Smooth muscle cell (in vitro differentiated cells): ENCODE data around the gene BABAM2. TPM values are rescaled to one million over a fixed set of nuclear protein-coding genes. Genes with fewer than 3 reads are reported as not detected.

Source experiments
- DNase-seq: peaks from one replicate; lab custom pipeline; 2025; ENCODE audit not compliant: unreplicated experiment; lab: John Stamatoyannopoulos, UW
- H2AFZ ChIP-seq: fragments of 200-600 bp; sonication (generic); 2 replicates; pipeline ENCODE4 v1.6.0; 2016; ENCODE audit warnings: antibody characterized with exemption, low read depth, mild to moderate bottlenecking
- H3F3A ChIP-seq: fragments of 200-600 bp; sonication (generic); 2 replicates; pipeline ENCODE4 v1.6.0; 2017; ENCODE audit warnings: antibody characterized with exemption, low read depth
- H3K27ac ChIP-seq: fragments of 200-600 bp; sonication (generic); 2 replicates; pipeline ENCODE4 v1.5.1; 2016; ENCODE audit warnings: low read depth, mild to moderate bottlenecking
- H3K27me3 ChIP-seq: fragments of 200-600 bp; sonication (generic); 2 replicates; pipeline ENCODE4 v1.6.1; 2016; ENCODE audit warnings: low read depth, mild to moderate bottlenecking
- H3K36me3 ChIP-seq: fragments of 200-600 bp; sonication (generic); 2 replicates; pipeline ENCODE4 v1.5.1; 2016; ENCODE audit warnings: low read depth
- H3K4me1 ChIP-seq: fragments of 200-600 bp; sonication (generic); 2 replicates; pipeline ENCODE4 v1.5.1; 2016; ENCODE audit warnings: low read depth
- H3K4me2 ChIP-seq: fragments of 200-600 bp; sonication (generic); 2 replicates; pipeline ENCODE4 v1.6.0; 2016; ENCODE audit warnings: mild to moderate bottlenecking
- H3K4me3 ChIP-seq: fragments of 200-600 bp; sonication (generic); 2 replicates; pipeline ENCODE4 v1.5.1; 2016; ENCODE audit warnings: mild to moderate bottlenecking
- H3K79me2 ChIP-seq: fragments of 200-600 bp; sonication (generic); 2 replicates; pipeline ENCODE4 v1.6.0; 2016; ENCODE audit warnings: low read depth, mild to moderate bottlenecking
- H3K9ac ChIP-seq: fragments of 200-600 bp; sonication (generic); 2 replicates; pipeline ENCODE4 v1.6.0; 2016; ENCODE audit warnings: low read depth
- H3K9me3 ChIP-seq: fragments of 200-600 bp; sonication (generic); replicated peaks from 2 replicates; pipeline ENCODE4 v1.5.1; 2016; ENCODE audit warnings: low read depth
- H4K20me1 ChIP-seq: fragments of 200-600 bp; sonication (generic); 2 replicates; pipeline ENCODE4 v1.6.0; 2016; ENCODE audit warnings: low read depth
- WGBS: methylation state at CpG from one replicate; pipeline ENCODE4 v1.1.7; 2016; ENCODE audit warnings: low lambda C conversion rate; 5-methylcytosine and 5-hydroxymethylcytosine counted together
- polyA plus RNA-seq: library from polyadenylated mRNA; unstranded; fragments of >200 nt; fragmentation: Nextera tagmentation; extraction: Ambion mirVana; gene quantifications from 2 replicates; pipeline ENCODE4 v1.2.1, GENCODE V29; 2016
- total RNA-seq: library from RNA; depleted of rRNA; stranded (reverse); fragments of >200 nt; gene quantifications from 2 replicates; pipeline ENCODE4 v1.2.3, GENCODE V29; 2014
- TF ChIP-seq, protein P1 (sequence below): fragments of 200-600 bp; sonication (generic); IDR thresholded peaks from 2 replicates; pipeline ENCODE4 v1.5.1; 2017; ENCODE audit warnings: borderline replicate concordance, mild to moderate bottlenecking, antibody characterized with exemption; ENCODE audit not compliant: insufficient read depth, poor library complexity, severe bottlenecking

The BABAM2 gene
- total and polyA plus RNA-seq, 2 experiments from 2014 or later: 26.5 to 29.1 TPM

DNA sequence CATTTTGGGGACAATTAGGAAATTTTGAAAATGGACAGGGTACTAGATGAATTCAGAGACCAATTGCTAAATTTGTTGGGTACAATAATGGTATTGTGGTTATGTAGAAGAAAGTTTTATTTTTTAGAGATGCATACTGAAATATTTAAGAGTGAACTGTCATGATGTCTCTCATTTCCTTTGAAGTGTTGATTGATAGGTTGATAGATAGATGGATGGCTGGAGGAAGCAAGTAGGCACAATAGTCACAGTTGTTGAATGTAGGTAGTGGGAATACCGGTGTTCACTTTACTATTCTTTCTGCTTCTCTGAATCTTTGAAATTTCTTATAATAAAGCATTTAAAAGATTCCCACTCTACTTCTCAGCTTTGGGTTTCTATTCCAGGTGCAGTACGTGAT lies 350.4 kb downstream of the BABAM2 start:
- TF ChIP-seq, protein P1, sequence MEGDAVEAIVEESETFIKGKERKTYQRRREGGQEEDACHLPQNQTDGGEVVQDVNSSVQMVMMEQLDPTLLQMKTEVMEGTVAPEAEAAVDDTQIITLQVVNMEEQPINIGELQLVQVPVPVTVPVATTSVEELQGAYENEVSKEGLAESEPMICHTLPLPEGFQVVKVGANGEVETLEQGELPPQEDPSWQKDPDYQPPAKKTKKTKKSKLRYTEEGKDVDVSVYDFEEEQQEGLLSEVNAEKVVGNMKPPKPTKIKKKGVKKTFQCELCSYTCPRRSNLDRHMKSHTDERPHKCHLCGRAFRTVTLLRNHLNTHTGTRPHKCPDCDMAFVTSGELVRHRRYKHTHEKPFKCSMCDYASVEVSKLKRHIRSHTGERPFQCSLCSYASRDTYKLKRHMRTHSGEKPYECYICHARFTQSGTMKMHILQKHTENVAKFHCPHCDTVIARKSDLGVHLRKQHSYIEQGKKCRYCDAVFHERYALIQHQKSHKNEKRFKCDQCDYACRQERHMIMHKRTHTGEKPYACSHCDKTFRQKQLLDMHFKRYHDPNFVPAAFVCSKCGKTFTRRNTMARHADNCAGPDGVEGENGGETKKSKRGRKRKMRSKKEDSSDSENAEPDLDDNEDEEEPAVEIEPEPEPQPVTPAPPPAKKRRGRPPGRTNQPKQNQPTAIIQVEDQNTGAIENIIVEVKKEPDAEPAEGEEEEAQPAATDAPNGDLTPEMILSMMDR: no peak
- Histone ChIP-seq H3K79me2 (no peaks in the 10 kb centered on the region), H3K36me3 (no peaks in the 10 kb centered on the region), H4K20me1 (no peaks in the 10 kb centered on the region), H2AFZ (no peak overlapping the region), H3K4me1 (no peaks in the 10 kb centered on the region), H3K27ac (no peak overlapping the region), H3K9ac (no peak overlapping the region), H3K4me3 (no peak overlapping the region), H3F3A (no peaks in the 10 kb centered on the region), H3K4me2 (no peak overlapping the region), H3K9me3 (no peaks in the 10 kb centered on the region), H3K27me3 (no peaks in the 10 kb centered on the region)
- 98% methylated on average over 2 of the region's 2 CpGs for WGBS
- no peak for DNase-seq

DNA sequence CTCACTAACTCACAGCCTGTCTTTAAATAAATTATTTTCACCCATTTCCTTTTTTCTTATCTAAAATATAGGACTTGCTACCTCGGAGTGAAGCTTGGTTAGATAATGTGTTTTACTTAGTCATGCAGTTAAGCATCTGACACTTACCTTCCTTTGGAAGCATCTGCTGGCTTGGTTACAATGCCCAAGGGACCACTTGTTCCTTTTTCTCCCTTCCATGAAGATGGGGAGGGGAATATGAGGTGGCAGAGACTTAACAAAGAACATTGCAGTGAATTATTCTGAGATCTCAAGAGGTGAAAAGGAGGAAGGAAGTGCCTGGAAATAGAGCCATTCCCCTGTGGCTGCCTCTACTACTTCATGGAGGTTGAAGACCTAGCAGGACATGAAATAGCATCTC lies 356.8 kb downstream of the BABAM2 start:
- no peak for DNase-seq
- TF ChIP-seq, protein P1: no peak
- H4K20me1 ChIP-seq: no peaks in the 10 kb centered on the region
- H3K79me2 ChIP-seq: no peaks in the 10 kb centered on the region
- H3K4me2 ChIP-seq: no peak overlapping the region
- WGBS: 15% methylated on average over 1 of the region's 1 CpG
- H3K9me3 ChIP-seq: no peaks in the 10 kb centered on the region
- no peaks in the 10 kb centered on the region for H3K36me3 ChIP-seq
- H3K4me1 ChIP-seq: no peaks in the 10 kb centered on the region
- peaks cover 6% of the 10 kb centered on the region for H3F3A ChIP-seq
- no peak overlapping the region for H3K27ac ChIP-seq
- no peak overlapping the region for H3K4me3 ChIP-seq
- no peaks in the 10 kb centered on the region for H3K27me3 ChIP-seq
- H3K9ac ChIP-seq: no peak overlapping the region
- H2AFZ ChIP-seq: no peak overlapping the region

DNA sequence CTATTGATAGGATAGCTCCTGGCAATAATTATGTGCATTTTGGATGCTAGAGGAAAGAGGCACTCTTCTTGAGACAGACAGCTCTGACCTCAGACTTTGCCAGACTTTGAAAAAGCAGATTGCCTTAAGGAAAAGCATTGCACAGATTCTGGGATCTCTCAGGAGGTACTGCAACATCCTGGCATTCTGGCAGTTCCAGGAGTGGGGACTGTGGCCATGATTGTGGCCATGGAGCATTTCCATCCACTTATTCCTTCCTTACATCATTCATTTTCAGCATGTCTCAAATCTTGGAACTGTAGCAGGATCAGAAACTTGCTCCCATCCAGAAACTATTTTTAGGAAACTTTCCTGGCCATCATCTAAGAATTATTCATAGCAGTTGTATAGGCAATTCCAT lies 357.2 kb downstream of the BABAM2 start:
- no peaks in the 10 kb centered on the region for H3K36me3 ChIP-seq
- no peak for DNase-seq
- no peak overlapping the region for H3K4me3 ChIP-seq
- H3K9me3 ChIP-seq: no peaks in the 10 kb centered on the region
- TF ChIP-seq, protein P1: no peak
- H3K4me1 ChIP-seq: no peaks in the 10 kb centered on the region
- H3K27me3 ChIP-seq: no peaks in the 10 kb centered on the region
- H3F3A ChIP-seq: peaks cover 6% of the 10 kb centered on the region
- H3K79me2 ChIP-seq: no peaks in the 10 kb centered on the region
- H3K27ac ChIP-seq: no peak overlapping the region
- H3K4me2 ChIP-seq: no peak overlapping the region
- no peak overlapping the region for H2AFZ ChIP-seq
- H3K9ac ChIP-seq: no peak overlapping the region
- H4K20me1 ChIP-seq: no peaks in the 10 kb centered on the region

DNA sequence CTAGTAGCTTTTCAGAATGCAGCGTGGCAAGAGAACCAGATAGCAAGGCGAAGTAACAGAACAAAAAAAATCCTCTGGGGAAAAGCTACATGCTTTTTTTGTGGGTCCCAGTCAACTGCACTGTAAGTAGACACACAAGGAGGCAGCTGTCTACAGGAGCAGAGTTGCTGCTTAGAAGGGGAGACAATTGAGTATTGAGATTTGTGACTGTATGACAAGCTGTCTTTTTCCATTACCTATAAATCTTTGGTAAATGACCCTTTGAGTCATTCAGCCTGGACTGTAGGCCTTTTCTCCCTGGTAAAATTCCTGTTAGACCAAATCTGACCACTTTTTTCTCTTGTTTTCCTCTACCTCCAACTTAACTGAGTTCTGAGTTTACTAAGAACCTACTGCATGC lies 358.0 kb downstream of the BABAM2 start:
- Histone ChIP-seq H3K9me3 (no peaks in the 10 kb centered on the region), H3K27ac (peak overlapping the region; percentile 35), H3K4me3 (no peak overlapping the region), H4K20me1 (no peaks in the 10 kb centered on the region), H3K4me1 (no peaks in the 10 kb centered on the region), H3K36me3 (no peaks in the 10 kb centered on the region), H3F3A (peaks cover 6% of the 10 kb centered on the region), H2AFZ (no peak overlapping the region), H3K9ac (no peak overlapping the region), H3K4me2 (no peak overlapping the region), H3K79me2 (no peaks in the 10 kb centered on the region), H3K27me3 (no peaks in the 10 kb centered on the region)
- no peak for DNase-seq
- WGBS: 77% methylated on average over 2 of the region's 2 CpGs
- TF ChIP-seq, protein P1: no peak
